NOMO-1 (cell line): Measurements from ENCODE around the gene IL12RB2.
"Not testable (repeated sequence)": the region's sequence is repeated elsewhere in the genome, so short reads cannot be mapped to it uniquely, and the experiment has no call there.

ENCODE experiments used
- DNase-seq, 2 experiments: peaks; one replicate each; lab custom pipeline; 2025; ENCODE audit not compliant: unreplicated experiment in 2 of 2; lab: John Stamatoyannopoulos, UW

The IL12RB2 gene

DNA sequence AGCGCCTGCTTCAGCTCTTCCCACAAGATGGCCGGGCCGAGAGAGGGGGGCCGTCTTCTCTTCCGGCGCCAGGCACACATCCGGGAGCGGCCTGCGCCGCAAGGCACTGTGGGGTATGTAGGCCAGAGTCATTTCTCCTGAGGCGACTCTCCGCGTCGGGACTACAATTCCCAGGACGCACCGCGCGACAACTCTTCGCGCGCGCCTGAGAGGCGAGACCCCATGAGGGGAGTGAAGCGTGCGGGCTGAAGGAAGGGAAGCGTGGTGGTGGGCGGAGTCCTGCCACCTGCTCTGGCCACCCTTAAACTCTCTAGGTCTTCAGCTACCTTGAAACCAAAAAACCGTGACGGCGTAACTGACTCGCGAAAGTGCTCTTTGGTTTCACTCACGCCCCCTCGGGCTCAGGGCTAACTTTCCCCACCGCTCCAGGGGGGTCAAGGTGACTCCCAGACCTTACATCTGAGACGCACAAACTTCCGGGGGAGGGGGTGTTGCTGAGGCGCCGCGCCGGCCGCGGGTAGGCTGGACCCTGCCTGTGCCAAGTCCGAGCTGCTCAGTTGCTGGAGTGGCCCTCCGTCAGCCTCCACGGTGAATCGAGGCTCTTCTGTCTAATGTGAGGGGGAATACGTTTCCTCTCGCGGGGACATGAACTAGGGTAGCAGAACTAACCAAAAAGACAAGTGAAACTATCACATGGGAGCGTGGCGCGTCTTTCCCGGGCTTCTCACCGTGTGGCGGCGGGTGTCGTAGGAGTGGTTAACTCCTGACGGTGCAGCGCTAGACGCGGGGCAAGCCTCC lies 122.9 kb downstream of the IL12RB2 start, which contains the start of gene SERBP1:
SERBP1 (minus strand) TSS at position 45 of the 798 bp plus-strand sequence. CDS start 102 bp downstream, outside the sequence.
- DNase-seq: peak; percentile 96 to 97

GRCh38 chr1:67431156-67431765 lies 123.6 kb downstream of the IL12RB2 start:
- DNase-seq: no peak

GRCh38 chr1:67431869-67432578 lies 124.4 kb downstream of the IL12RB2 start:
- no peak for DNase-seq

GRCh38 chr1:67432745-67433144 lies 125.1 kb downstream of the IL12RB2 start:
- DNase-seq: no peak

GRCh38 chr1:67433837-67434236 lies 126.2 kb downstream of the IL12RB2 start:
- peak; percentile 63 to 90 for DNase-seq

- DNase-seq: no peak
Observed at GRCh38 chr1:67434491-67434890, 126.8 kb downstream of the IL12RB2 start.

DNA sequence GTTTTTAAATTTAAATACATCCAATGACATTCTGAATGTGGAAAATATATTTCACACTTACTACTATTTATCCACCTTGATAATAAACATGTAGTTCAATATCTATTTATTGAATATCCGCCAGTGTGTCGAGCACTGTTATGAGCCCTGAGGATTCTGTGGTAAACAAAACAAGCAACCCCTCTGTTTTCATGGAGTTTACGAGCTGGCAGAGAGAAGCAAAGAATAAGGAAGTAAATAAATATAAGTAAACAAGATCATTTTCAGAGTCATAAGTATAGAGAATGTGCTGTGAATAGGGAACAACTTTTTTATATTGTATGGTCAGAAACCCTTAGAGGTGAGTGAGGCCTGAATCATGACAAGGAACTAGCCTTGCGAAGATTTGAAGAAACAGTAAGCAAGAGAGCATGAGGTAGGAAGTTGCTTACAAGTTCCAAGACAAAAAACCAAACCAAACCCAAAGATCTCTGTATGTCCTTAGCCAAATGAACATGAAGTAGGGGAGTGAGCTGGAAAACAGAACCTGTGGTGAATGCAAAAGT lies 128.9 kb downstream of the IL12RB2 start:
- DNase-seq: peak; percentile 14 to 29

GRCh38 chr1:67437961-67438360 lies 130.3 kb downstream of the IL12RB2 start:
- no peak for DNase-seq

DNA sequence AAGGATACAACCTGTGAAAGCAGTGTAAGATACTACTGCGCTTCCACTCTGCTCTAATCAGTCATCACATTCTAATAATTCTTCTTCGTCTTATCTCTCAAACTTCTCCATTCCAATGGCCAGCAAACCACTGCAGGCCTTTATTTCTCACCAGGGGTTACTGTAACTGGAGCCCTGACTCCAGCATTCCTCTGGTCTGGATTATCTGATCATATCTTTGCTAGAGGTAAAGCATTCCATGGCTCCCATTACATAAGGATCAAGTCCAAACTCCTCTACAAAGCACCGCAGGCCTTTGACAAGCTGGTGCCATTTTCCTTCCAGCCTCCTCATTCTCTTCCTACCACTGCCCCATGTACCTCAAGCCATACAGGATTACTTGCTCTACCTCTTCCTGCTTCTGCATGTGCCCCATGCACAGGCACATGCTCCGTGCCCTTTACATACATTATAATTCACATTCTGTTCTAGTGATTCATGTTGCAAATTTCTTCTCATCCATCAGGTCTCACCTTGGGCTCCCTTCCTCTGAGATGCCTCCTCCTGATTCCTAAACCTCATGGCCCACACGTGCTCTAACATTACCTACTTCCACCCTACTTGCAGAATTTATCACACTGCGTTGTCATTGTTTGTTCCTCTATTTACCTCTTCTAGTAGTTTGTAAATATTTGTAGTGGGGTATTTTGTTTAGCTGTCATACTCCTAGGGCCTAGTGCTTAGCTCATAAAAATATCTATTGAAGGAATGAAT lies 131.8 kb downstream of the IL12RB2 start:
- DNase-seq: no peak

- DNase-seq: no peak
Observed at GRCh38 chr1:67440339-67440738, 132.7 kb downstream of the IL12RB2 start.

GRCh38 chr1:67441183-67441582 lies 133.5 kb downstream of the IL12RB2 start:
- peak in 1 of 2 experiments; percentile 10 for DNase-seq

DNA sequence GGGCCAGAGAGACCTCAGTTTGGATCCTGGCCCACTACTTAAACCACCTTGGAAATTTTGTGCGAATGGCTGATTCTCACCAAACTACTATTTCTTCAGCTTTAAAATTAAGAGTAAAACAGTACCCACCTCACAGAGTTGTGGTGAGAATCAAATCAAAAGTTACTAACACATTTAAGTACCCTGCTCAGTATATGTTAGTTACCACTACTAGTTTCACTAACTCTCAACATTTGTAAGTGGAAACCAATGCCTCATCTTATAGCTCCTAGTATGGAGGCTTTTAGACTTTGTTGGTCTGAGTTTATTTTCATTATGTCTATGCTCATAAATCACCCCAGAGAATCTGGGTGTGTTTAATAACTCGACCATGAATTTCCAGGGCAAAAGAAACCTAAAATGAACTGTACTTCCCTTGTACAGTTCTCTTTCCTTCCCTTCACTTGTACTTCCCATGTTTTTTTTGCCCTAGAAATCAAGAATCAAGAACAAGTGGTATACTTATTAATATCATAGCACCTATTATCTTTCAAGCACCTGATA lies 134.1 kb downstream of the IL12RB2 start:
- DNase-seq: no peak

DNA sequence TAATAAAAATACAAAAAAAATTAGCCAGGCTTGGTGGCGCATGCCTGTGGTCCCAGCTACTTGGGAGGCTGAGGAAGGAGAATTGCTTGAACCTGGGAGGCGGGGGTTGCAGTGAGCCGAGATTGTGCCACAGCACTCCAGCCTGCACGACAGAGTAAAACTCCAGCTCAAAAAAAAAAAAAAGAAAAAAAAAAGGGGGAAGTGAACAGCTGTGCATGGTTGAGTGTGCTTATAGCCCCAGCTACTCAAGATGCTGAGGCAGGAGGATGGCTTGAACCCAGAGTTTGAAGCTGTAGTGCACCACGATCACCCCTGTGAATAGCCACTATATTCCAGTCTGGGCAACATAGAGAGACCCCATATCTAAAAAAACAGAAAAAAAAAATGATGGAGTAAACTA lies 138.3 kb downstream of the IL12RB2 start:
- DNase-seq: not testable (repeated sequence)
